ENCODE data around the gene CREB3L1. TPM values are rescaled to one million over a fixed set of nuclear protein-coding genes. Genes with fewer than 3 reads are reported as not detected.
"Not testable (repeated sequence)": the region's sequence is repeated elsewhere in the genome, so short reads cannot be mapped to it uniquely, and the experiment has no call there.

Gene CREB3L1
- polyA plus RNA-seq, 3 donors = 11.7 to 18.9 (median 16.6) TPM

GRCh38 chr11:46286789-46287188 lies 9.3 kb downstream of the CREB3L1 start:
- no peak for DNase-seq (ENCODE audit: extremely low read depth in 1 of 11, low read depth in 9 of 11, low spot score in 4 of 11)

- DNase-seq (ENCODE audit: extremely low read depth in 1 of 11, low read depth in 9 of 11, low spot score in 4 of 11) = no peak
Measured at GRCh38 chr11:46288451-46288850, 11.0 kb downstream of the CREB3L1 start.

- no peak for DNase-seq (ENCODE audit: extremely low read depth in 1 of 11, low read depth in 9 of 11, low spot score in 4 of 11)
Measured at GRCh38 chr11:46290011-46290410, 12.5 kb downstream of the CREB3L1 start.

- peak in 10 of 11 donors; percentile 72 to 93 (median 84) for DNase-seq (ENCODE audit: extremely low read depth in 1 of 11, low read depth in 9 of 11, low spot score in 4 of 11)
Measured at GRCh38 chr11:46290598-46291309, 13.3 kb downstream of the CREB3L1 start.

- DNase-seq (ENCODE audit: extremely low read depth in 1 of 11, low read depth in 9 of 11, low spot score in 4 of 11) = no peak
Measured at GRCh38 chr11:46291441-46292150, 14.1 kb downstream of the CREB3L1 start.

- no peak for DNase-seq (ENCODE audit: extremely low read depth in 1 of 11, low read depth in 9 of 11, low spot score in 4 of 11)
Measured at GRCh38 chr11:46293066-46293465, 15.6 kb downstream of the CREB3L1 start.

- no peak for DNase-seq (ENCODE audit: extremely low read depth in 1 of 11, low read depth in 9 of 11, low spot score in 4 of 11)
Measured at GRCh38 chr11:46293641-46294103, 16.2 kb downstream of the CREB3L1 start.

GRCh38 chr11:46294365-46295309 lies 17.2 kb downstream of the CREB3L1 start:
- DNase-seq (ENCODE audit: extremely low read depth in 1 of 11, low read depth in 9 of 11, low spot score in 4 of 11) = no peak

GRCh38 chr11:46295312-46296058 lies 18.0 kb downstream of the CREB3L1 start:
- DNase-seq (ENCODE audit: extremely low read depth in 1 of 11, low read depth in 9 of 11, low spot score in 4 of 11) = peak in 4 of 11 donors; percentile 72 to 79 (median 78)

- DNase-seq (ENCODE audit: extremely low read depth in 1 of 11, low read depth in 9 of 11, low spot score in 4 of 11) = no peak
Measured at GRCh38 chr11:46296059-46296527, 18.6 kb downstream of the CREB3L1 start.

- DNase-seq (ENCODE audit: extremely low read depth in 1 of 11, low read depth in 9 of 11, low spot score in 4 of 11) = no peak
Measured at GRCh38 chr11:46296528-46297448, 19.3 kb downstream of the CREB3L1 start.

- no peak for DNase-seq (ENCODE audit: extremely low read depth in 1 of 11, low read depth in 9 of 11, low spot score in 4 of 11)
Measured at GRCh38 chr11:46298699-46299433, 21.4 kb downstream of the CREB3L1 start.

GRCh38 chr11:46299451-46299961 lies 22.0 kb downstream of the CREB3L1 start:
- DNase-seq (ENCODE audit: extremely low read depth in 1 of 11, low read depth in 9 of 11, low spot score in 4 of 11) = no peak

- no peak for DNase-seq (ENCODE audit: extremely low read depth in 1 of 11, low read depth in 9 of 11, low spot score in 4 of 11)
Measured at GRCh38 chr11:46300270-46300669, 22.8 kb downstream of the CREB3L1 start.

GRCh38 chr11:46302866-46303265 lies 25.4 kb downstream of the CREB3L1 start:
- no peak for DNase-seq (ENCODE audit: extremely low read depth in 1 of 11, low read depth in 9 of 11, low spot score in 4 of 11)

- DNase-seq (ENCODE audit: extremely low read depth in 1 of 11, low read depth in 9 of 11, low spot score in 4 of 11) = not testable (repeated sequence)
Measured at GRCh38 chr11:46304036-46304435, 26.6 kb downstream of the CREB3L1 start.
